ENCODE results near the gene PARD3. TPM values are rescaled to one million over a fixed set of nuclear protein-coding genes. Genes with fewer than 3 reads are reported as not detected.

The PARD3 gene
- polyA plus RNA-seq, 2 of the 4 experiments (the other 2 are of a cell fraction): 110 to 200 TPM

DNA sequence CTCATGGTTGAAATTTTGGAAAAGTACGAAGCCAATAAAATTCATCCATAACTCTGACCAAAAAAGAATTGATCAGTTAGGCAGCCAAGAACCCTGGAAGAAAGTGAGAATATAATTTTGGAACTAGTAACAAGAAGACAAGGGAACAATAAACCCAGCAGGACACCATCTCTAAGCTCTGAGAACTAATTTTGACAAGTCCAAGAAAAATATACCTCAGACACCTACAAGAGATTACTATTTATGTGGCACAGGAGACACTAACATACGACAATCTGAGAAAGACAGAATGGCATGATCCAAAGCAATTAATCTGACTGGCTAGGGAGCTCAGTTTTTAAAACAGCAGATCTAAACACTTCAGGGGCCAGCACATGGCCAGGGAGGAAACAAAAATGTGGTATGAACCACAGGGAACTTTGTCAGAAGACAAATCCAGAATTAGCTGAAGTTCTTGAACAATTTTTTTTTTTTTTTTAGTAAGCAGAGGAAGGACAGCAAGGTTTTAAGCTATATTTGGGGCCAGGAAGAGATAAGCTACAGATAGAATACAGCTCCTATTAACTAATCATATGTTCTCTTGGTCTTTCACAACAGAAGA lies 38.9 kb downstream of the PARD3 start:
- Histone ChIP-seq H3K4me2 (no peak overlapping the region), H3K4me3 (no peak overlapping the region), H3K27ac (no peak overlapping the region), H3K4me1 (peaks cover 24% of the 10 kb centered on the region), H3K9me3 (no peaks in the 10 kb centered on the region)
- ATAC-seq (no peak), DNase-seq (ENCODE audit: low read depth in 1 of 2, low spot score in 1 of 2) (no peak), FAIRE-seq (no peak)
- ChIA-PET CTCF (interaction anchor here (0.5 to 1.2 kb wide), 4 partner anchors 34 to 48 kb away, joined by 3 to 5 read pairs (median 4); no protein-coding TSS in a partner anchor), POLR2A (no interaction called here)
- TF ChIP-seq RFX5 (IDR thresholded peaks at IDR 0.05) (no peak), HOXB13 (CRISPR knock-in tag; IDR thresholded peaks at IDR 0.05; ENCODE audit: low read depth) (no peak), GATA3 (IDR thresholded peaks at IDR 0.05; ENCODE audit: borderline replicate concordance) (no peak), KDM5A (IDR thresholded peaks at IDR 0.05) (no peak), ZC3H11A (IDR thresholded peaks at IDR 0.05) (no peak), MAZ (IDR thresholded peaks at IDR 0.05; ENCODE audit: borderline replicate concordance, low read depth, low read length) (no peak), RNF2 (IDR thresholded peaks at IDR 0.05; ENCODE audit: borderline replicate concordance, low read depth) (no peak), CHD4 (IDR thresholded peaks at IDR 0.05; ENCODE audit: borderline replicate concordance) (no peak), CBX2 (IDR thresholded peaks at IDR 0.05; ENCODE audit: borderline replicate concordance, low read depth) (no peak), HDAC2 (IDR thresholded peaks at IDR 0.05) (no peak), TFCP2L1 (CRISPR knock-in tag; IDR thresholded peaks at IDR 0.05) (no peak), FOSB (CRISPR knock-in tag; IDR thresholded peaks at IDR 0.05) (no peak), BHLHE40 (IDR thresholded peaks at IDR 0.05; ENCODE audit: low read depth, low read length) (no peak), EHMT2 (IDR thresholded peaks at IDR 0.05; ENCODE audit: low read depth) (no peak), NR3C1 (IDR thresholded peaks at IDR 0.05) (no peak), EP300 (IDR thresholded peaks at IDR 0.05) (no peak), ZNF302 (CRISPR knock-in tag; IDR thresholded peaks at IDR 0.05) (no peak), RARB (CRISPR knock-in tag; IDR thresholded peaks at IDR 0.05) (no peak)
- TF ChIP-seq, protein P1, sequence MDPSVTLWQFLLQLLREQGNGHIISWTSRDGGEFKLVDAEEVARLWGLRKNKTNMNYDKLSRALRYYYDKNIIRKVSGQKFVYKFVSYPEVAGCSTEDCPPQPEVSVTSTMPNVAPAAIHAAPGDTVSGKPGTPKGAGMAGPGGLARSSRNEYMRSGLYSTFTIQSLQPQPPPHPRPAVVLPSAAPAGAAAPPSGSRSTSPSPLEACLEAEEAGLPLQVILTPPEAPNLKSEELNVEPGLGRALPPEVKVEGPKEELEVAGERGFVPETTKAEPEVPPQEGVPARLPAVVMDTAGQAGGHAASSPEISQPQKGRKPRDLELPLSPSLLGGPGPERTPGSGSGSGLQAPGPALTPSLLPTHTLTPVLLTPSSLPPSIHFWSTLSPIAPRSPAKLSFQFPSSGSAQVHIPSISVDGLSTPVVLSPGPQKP (IDR thresholded peaks at IDR 0.05; ENCODE audit: low read depth, low read length): no peak
- TF ChIP-seq, protein P2, sequence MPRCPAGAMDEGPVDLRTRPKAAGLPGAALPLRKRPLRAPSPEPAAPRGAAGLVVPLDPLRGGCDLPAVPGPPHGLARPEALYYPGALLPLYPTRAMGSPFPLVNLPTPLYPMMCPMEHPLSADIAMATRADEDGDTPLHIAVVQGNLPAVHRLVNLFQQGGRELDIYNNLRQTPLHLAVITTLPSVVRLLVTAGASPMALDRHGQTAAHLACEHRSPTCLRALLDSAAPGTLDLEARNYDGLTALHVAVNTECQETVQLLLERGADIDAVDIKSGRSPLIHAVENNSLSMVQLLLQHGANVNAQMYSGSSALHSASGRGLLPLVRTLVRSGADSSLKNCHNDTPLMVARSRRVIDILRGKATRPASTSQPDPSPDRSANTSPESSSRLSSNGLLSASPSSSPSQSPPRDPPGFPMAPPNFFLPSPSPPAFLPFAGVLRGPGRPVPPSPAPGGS (IDR thresholded peaks at IDR 0.05): no peak
- 88% methylated on average over 2 of the region's 2 CpGs for WGBS (ENCODE audit: missing lambda C conversion rate)

DNA sequence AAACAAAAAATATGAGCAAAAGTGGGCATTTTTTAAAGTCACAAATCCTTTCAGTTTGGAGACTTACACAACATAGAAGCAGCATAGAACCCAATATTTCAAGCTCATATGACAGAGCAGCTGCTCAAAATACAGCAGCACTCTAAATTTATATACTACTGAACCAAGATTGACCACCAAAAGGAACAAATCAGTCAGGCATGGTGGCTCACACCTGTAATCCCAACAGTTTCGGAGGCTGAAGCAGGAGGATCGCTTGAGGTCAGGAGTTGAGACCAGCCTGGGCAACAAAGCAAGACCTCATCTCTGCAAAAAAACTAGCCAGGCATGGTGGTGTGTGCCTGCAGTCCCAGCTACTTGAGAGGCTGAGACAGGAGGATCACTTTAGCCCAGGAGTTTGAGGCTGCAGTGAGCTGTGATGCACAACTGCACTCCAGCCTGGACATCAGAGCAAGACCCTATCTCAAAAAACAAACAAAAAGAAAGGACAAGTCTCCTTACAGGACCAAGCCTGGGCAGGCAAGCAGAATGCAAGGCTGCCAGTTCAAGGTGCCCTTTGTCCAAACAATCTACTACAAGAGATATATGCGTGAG lies 40.0 kb downstream of the PARD3 start:
- Histone ChIP-seq H3K4me3 (no peak overlapping the region), H3K9me3 (no peaks in the 10 kb centered on the region), H3K4me1 (peaks cover 20% of the 10 kb centered on the region; the same call in 2 of the 3 replicates), H3K27ac (no peak overlapping the region), H3K4me2 (no peak overlapping the region)
- TF ChIP-seq EHF (CRISPR knock-in tag; IDR thresholded peaks at IDR 0.05) (no peak), FOXS1 (CRISPR knock-in tag; IDR thresholded peaks at IDR 0.05) (no peak)
- no peak for FAIRE-seq
- ATAC-seq: no peak
- WGBS (ENCODE audit: missing lambda C conversion rate): 92% methylated on average over 3 of the region's 3 CpGs
- POLR2A ChIA-PET: no interaction called here
- DNase-seq (ENCODE audit: low read depth in 1 of 2, low spot score in 1 of 2): no peak
- CTCF ChIA-PET: interaction anchor here (0.6 kb wide), 2 partner anchors 13 to 723 kb away, joined by 3 read pairs; no protein-coding TSS in a partner anchor

Data from A549 (cell line).